Left ventricle myocardium superior (tissue), 1 donor: Measurements from ENCODE around the gene HOXB1. TPM values are rescaled to one million over a fixed set of nuclear protein-coding genes. Genes with fewer than 3 reads are reported as not detected.

Experiments
- ATAC-seq: fragments of 200-7000 bp; cut with Tn5 transposase; one replicate; pipeline ENCODE4 v1.9.1; 2020; ENCODE audit warnings: mild to moderate bottlenecking, moderate library complexity
- DNase-seq: peaks from one replicate; pipeline ENCODE4 v3.0.0-alpha.2; 2020
- intact Hi-C: fragments of 100-400 bp; cut with micrococcal nuclease; formaldehyde crosslinking; loops from one replicate; pipeline ENCODE4 v1.11.0; 2022
- total RNA-seq: library from RNA; stranded (reverse); fragmentation: NEBNext Ultra II Directional; extraction: Animal tissue kit (Norgen Biotek cat#: 25700); gene quantifications from one replicate; pipeline ENCODE4 v1.2.1, GENCODE V29; 2021
- donor health status: DM: no; HTN: yes; CAD: no; lungs with severe emphysema.

Gene HOXB1
- total RNA-seq, 1 donor from 2014 or later, result not detected

DNA sequence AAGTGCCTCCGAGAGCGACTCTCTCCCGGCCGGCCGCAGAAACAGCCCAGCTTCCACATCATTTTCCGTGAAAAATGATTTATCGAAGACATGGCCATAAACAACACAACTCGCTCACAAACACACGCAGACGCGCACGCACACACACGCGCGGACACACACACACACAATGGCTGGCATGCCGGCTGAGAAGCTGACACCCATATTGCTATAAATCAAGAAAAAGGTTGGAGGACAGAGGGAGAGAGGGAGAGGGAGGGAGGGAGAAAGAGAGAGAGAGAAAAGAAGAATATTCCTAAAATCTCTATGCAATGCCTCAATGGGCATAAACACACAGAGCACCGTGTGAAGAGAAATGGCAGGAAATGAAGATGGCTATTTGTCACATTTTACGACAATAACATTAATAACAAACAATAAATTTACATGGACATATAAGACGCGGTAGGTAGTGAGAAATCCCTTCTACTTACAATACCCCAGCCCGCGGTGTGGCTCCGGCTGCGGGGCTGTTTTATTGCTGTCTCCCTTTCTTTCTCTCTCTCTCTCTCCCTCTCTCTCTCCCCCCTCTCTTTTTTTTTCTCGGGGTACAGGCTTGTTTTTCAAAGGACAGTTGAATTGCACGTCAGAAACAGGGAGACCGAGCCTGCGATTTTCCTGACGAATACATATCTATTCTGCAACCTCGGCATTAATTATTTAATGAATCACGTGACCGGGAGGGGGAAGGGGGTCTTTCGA, 37.9 kb upstream of the HOXB1 start:
- DNase-seq, result no peak
- intact Hi-C loops, result no loop called here
- ATAC-seq, result no peak

- ATAC-seq (no peak), DNase-seq (no peak)
- intact Hi-C loops, result no loop called here
Observed at GRCh38 chr17:48567646-48568354, 37.0 kb upstream of the HOXB1 start.

- DNase-seq (no peak), ATAC-seq (no peak)
- intact Hi-C loops, result no loop called here
Observed at GRCh38 chr17:48567209-48567608, 36.4 kb upstream of the HOXB1 start.

GRCh38 chr17:48566717-48567116, 35.9 kb upstream of the HOXB1 start:
- DNase-seq (no peak), ATAC-seq (no peak)
- intact Hi-C loops, result no loop called here

DNA sequence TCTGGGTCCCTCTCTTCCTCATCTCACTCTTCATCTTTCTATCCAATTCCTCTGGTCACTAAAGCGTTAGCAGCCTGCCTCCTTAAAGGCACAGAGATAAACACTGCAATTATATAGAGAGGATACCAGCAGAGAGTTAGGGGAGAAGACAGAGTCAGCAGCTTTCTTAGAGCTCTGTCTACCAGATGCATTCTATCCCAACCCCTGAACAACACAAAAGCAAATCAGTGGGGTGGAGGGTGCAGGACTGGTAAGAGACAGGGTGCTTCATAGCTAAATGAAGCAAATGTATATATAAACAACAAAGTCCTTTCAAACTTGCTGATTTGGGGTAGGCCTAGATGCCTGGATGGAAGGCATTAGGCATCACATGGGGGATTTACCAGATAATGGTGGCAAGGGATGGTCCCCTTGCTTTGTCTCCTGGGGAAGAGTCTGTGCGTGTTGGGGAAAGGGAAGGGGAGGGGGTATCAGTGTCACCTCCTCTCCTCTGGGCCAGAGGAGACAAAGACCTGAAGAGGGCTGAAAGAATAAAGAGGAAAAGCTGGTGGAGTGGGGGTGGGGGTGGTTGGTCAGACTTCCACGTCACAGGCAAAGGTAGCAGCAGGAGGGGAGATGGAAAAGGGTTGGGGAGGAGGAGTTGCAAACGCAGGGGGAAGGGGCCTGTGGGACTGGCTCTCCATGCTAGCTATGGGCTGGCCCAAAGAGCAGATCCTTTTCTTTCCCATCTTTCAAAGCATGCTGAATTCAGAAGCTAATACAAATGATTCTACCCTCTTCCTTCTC, 35.3 kb upstream of the HOXB1 start:
- intact Hi-C loops, result no loop called here
- DNase-seq (no peak), ATAC-seq (no peak)

DNA sequence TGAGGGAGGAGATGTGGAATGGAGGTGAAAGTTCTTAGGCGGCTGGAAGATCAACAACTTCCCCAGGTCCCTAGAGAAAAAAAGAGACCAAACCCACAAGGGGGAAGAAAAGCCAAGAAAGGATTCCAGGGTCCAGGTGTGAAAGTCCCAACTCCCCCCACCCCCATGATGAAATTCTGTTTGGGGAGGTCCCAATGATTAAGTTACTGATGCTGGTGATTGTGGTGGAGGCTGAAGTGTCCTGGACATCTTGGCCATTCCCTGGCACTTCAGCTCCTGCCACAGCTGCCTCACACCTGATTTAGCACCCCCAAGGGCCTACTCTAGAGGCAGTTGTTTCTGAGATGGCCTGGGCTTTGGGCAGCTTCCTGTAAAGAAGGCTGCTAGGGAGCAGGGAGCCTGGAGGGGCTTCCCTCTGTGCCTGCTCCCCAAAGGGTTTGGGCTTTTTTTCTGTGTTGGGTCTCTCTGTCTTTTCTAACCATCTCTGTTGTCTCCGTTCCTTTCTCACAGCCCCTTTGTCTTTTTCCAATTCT, 34.3 kb upstream of the HOXB1 start:
- intact Hi-C loops, result no loop called here
- DNase-seq (no peak), ATAC-seq (no peak)

DNA sequence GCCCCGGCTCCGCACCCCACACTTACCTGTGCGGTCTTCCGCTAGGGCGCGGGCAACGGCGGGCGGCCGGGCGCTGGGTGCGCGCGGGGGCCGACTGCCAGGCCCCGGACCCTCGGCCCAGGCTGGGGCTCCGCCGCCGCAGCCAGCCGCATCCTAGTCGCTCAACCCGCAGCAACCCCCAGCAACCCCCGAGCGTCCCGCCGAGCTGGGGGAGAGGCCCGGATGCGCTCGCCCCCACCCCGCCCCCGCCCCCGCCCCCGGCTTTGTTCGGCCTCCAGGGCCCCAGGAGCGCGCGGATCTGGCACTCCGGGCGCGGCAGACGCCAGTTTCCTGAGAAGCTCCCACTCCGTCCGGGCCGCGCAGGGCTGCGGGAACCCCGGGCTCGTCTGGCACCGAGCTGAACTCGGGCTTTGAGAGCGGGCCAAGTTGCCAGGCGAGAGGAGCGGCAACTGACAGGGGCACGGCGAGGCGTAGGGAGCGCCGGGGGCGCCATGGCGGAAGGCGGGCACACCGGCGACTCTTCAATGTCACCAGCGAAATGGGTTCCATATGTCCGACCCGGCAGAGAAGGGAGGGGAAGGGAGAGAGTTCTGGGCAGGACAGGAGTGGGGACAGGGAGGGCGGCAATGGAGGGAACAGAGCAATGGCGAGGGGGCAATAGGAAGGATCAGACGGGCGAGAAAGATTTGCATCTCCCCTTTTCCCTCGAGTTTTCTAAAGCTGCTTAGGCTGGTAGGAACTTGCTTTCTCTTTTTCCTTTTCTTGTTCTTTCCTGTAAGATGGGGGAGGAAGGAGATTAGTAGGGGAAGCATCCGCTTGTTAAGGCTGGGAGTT, 33.6 kb upstream of the HOXB1 start:
- intact Hi-C loops, result no loop called here
- DNase-seq (no peak), ATAC-seq (no peak)

DNA sequence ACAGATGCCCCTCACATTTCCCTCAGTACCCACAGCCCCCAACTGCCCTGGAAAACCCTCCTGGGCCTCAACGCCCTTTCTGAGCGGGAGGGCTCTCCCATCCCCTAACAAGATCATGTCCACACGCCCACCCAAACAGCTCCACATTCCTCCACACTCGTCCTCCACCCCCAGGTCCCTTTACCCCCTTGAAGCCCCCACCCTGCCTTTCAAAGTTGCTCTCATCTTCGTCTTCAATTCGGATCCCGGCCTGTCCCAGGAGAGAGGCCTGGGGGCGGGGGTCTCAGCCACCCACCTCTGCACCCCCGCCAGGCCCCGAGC, 33.0 kb upstream of the HOXB1 start:
- DNase-seq (no peak), ATAC-seq (no peak)
- intact Hi-C loops, result no loop called here

GRCh38 chr17:48563385-48563838, 32.6 kb upstream of the HOXB1 start:
- intact Hi-C loops, result no loop called here
- DNase-seq (no peak), ATAC-seq (no peak)

GRCh38 chr17:48562934-48563333, 32.1 kb upstream of the HOXB1 start:
- intact Hi-C loops, result no loop called here
- DNase-seq, result no peak
- no peak for ATAC-seq

DNA sequence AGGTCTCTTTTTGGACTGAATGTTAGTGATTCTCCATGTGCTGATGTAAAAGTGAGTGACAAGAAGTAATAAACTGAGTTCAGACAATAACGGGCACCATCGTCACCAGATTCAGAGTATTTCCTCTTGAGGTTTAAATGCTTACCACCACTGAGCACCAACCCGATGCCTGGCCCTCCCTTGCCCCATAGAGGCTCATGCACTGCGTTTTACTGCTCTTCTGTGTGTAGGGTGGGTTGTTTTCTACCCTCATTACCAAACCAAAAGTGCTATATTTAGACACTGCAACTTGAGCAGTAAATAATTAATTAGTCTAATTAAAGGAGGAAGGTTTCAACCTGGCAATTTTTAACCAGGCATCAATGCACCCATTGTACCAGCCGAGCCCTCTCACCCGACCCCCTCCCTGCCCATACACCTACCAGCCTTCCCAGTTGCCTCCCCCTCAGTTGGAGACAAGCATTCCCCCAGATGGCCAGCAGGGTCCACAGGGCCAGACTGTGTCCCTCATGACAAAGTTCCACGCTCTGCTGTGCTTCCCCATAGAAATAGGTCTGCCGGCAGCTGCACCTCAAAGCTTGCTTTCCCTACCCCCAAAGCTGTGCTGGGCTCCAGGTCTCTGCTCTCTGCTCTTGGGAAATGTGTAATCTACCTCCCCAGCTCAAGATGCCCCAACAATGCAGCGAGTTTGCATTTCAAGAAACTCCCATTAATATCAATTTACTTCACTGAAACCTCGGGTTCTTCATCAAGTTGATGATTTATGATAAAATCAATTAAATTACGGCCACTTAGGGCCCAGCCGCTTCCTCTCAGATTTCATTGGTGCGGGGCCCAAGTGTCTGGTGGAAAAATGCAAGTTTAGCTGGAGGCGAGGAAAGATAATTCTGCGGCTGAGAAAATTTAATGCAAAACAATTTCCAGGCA, 31.3 kb upstream of the HOXB1 start:
- DNase-seq, result no peak
- intact Hi-C loops, result no loop called here
- ATAC-seq, result no peak

DNA sequence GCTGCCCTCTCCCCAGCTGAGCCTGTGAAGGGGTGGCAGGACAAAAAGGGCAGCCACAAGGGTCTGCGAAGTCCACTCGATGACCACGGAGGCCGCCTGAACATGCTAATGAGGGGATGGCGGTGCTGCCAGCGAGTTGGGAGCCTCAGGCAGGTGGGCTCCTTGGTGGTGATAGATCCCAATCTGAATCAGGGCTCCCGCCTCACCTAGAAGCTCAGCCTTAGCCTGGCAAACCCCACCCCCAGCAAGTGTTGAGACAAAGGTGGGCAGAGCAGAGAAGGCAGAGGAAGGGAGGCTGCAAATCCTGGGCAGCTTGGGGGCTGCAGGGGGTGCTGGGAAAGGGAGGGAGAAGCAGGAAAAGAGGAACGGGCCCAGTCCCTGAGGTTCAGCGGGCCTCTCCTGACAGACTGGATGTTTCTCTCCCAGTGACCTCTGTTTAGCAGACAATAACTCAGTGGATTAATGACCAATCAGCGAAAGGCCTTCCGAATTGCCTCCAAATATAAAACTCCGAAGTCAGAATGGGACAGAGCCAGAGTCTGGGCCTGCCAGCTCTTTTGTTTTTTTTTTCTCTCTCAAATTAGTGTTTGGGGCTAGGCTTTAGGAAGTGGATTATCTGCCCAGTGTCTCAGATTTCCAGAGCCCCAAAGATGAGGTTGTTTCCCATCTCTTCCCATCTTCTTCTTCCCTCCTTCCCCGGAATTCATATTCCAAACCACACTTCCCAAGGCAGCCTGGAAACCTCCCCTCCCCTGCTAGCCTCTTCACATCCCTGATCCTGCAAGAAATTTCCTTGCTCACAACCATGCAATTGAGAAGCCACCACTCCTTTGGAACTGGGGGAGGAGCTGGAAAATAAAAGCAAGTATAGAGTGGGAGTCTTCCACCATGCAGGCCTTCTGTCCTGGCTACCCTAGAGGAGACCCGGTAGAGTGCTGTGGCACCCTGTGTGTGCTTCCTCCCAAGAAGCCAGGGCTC, 29.3 kb upstream of the HOXB1 start:
- DNase-seq, result no peak
- ATAC-seq, result no peak
- intact Hi-C loops, result no loop called here

DNA sequence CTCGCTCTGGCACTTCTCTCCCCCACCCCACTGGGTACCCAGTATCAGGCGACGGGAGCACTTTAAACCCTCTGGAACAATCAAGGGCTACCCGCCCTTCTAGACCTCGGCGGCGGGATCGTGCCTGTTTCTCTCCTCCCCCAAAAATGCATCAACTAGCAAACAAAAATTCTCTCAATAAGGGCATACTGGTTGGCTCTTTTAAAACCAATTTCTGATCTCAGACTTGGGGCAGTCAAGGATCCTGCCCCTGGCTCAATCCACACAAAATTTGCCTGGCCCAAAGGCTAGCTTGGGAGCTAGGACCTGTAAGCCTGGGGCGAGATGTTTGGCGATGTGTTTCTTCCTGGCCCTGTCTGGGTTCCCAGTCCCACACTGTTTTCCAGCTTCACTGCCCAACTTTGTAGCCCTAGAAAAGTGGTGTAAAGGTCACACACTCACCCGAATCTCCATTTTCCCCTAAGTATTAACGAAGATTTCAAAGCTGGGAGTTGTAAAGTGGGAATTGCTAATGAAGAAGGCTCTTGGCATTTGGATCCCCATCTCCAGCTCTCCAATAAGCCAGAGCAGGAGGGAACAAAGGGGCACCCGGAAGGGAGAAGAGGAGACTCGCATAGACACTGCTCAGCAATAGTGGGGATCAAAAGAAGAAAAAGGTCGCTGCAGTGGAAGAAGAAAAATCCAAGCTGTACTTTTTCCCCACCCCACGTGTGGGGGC, 28.5 kb upstream of the HOXB1 start:
- DNase-seq, result no peak

GRCh38 chr17:48558831-48559121, 28.0 kb upstream of the HOXB1 start:
- intact Hi-C loops, result no loop called here
- no peak for ATAC-seq
- no peak for DNase-seq

More for the DNA sequence above, 28.5 kb upstream of the HOXB1 start:
- intact Hi-C loops, result no loop called here
- no peak for ATAC-seq

GRCh38 chr17:48558057-48558830, 27.4 kb upstream of the HOXB1 start:
- intact Hi-C loops, result no loop called here
- DNase-seq (no peak), ATAC-seq (no peak)
